SJSA1 (cell line): ENCODE measurements around the gene MAP3K6. TPM values are rescaled to one million over a fixed set of nuclear protein-coding genes. Genes with fewer than 3 reads are reported as not detected.

ENCODE experiments used
- DNase-seq, 2 experiments: peaks; one replicate each; pipeline ENCODE4 v3.0.0-alpha.2; 2015 to 2020; ENCODE audit warnings: low spot score in 2 of 2, low read depth in 1 of 2
- H3K27ac ChIP-seq: fragments of 250-450 bp; sonication (Bioruptor Pico); 2 replicates; pipeline ENCODE4 v1.5.1; 2020; ENCODE audit warnings: mild to moderate bottlenecking, moderate library complexity
- H3K27me3 ChIP-seq: fragments of 250-450 bp; sonication (Bioruptor Pico); replicated peaks from 2 replicates; pipeline ENCODE4 v1.5.1; 2020; ENCODE audit warnings: mild to moderate bottlenecking, moderate library complexity
- H3K36me3 ChIP-seq: fragments of 250-450 bp; sonication (Bioruptor Pico); 2 replicates; pipeline ENCODE4 v1.5.1; 2020; ENCODE audit warnings: mild to moderate bottlenecking
- H3K4me1 ChIP-seq: fragments of 250-450 bp; sonication (Bioruptor Pico); replicated peaks from 2 replicates; pipeline ENCODE4 v1.6.1; 2021; ENCODE audit warnings: mild to moderate bottlenecking
- H3K4me3 ChIP-seq: fragments of 250-450 bp; sonication (Bioruptor Pico); 2 replicates; pipeline ENCODE4 v1.5.1; 2020; ENCODE audit warnings: mild to moderate bottlenecking
- H3K9me3 ChIP-seq: fragments of 250-450 bp; sonication (Bioruptor Pico); replicated peaks from 2 replicates; pipeline ENCODE4 v1.5.1; 2020; ENCODE audit warnings: mild to moderate bottlenecking
- total RNA-seq: library from RNA; depleted of rRNA; stranded (reverse); fragments of >200 nt; shearing (Covaris generic); gene quantifications from 2 replicates; pipeline ENCODE4 v1.2.3, GENCODE V29; 2014; rRNA removed

Gene MAP3K6
- total RNA-seq, 1 experiment from 2014 or later, result 16.6 TPM

DNA sequence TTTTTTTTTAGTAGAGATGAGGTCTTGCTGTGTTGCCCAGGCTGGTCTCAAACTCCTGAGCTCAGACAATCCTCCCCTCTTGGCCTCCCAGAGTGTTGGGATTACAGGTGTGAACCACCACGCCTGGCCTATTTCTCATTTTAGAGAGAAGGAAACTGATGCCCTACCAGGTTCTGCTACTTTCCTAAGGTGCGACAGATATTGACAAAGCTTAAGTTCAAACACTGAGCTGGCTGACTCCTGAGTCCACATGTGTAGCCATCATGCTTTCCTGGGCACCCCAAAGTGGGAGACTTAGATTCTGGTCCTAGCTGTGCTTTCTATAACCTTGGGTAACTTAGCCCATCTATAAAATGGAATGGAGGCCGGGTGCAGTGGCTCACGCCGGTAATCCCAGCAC, 49.9 kb downstream of the MAP3K6 start:
- H3K27me3 ChIP-seq, result peaks cover 4% of the 10 kb centered on the region
- no peaks in the 10 kb centered on the region for H3K9me3 ChIP-seq
- no peak overlapping the region for H3K4me3 ChIP-seq

DNA sequence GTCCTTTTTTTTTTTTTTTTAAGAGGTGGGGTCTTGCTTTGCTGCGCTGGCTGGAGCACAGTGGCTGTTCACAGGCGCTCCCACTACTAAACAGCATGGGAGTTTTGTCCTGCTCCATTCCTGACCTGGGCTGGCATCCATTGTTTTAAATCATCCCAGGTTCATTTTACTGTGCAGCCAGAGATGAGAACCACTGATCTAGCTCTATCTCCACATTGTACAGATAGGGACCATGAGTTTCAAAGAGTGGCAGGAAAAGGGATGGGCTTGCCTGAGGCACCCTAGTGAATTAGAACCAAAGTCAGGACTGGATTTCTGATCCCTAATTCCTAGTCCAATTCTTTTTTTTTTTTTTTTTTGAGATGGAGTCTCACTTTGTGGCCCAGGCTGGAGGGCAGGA, 52.0 kb downstream of the MAP3K6 start:
- Histone ChIP-seq H3K4me1 (no peaks in the 10 kb centered on the region), H3K9me3 (no peaks in the 10 kb centered on the region), H3K36me3 (no peaks in the 10 kb centered on the region), H3K27ac (no peak overlapping the region), H3K4me3 (no peak overlapping the region), H3K27me3 (peaks cover 7% of the 10 kb centered on the region)
- no peak for DNase-seq

More for the DNA sequence above, 49.9 kb downstream of the MAP3K6 start:
- H3K27ac ChIP-seq, result no peak overlapping the region
- no peak for DNase-seq
- no peaks in the 10 kb centered on the region for H3K36me3 ChIP-seq
- H3K4me1 ChIP-seq, result 0 out of 2 replicates have a peak, but pooled peaks cover 5% of the 10 kb centered on the region

DNA sequence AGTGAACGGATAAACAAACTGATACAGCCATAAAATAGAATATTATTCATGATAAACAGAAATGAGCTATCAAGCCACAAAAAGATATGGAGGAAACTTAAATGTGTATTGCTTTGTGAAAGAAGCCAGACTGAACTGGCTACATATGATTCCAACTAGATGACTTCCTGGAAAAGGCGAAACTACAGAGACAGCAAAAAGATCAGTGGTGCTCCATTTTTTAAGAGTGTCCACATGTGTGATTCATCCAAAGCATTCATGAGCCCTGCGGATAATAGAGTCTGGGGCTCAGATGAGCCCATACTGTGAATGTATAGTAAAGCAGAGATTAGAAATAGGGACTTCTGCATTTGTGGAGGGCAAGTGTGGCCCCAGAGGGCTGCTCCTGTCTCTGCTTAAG, 52.6 kb downstream of the MAP3K6 start:
- Histone ChIP-seq H3K4me1 (no peaks in the 10 kb centered on the region), H3K36me3 (no peaks in the 10 kb centered on the region), H3K27ac (no peak overlapping the region), H3K4me3 (no peak overlapping the region), H3K9me3 (no peaks in the 10 kb centered on the region), H3K27me3 (peaks cover 7% of the 10 kb centered on the region)
- no peak for DNase-seq

DNA sequence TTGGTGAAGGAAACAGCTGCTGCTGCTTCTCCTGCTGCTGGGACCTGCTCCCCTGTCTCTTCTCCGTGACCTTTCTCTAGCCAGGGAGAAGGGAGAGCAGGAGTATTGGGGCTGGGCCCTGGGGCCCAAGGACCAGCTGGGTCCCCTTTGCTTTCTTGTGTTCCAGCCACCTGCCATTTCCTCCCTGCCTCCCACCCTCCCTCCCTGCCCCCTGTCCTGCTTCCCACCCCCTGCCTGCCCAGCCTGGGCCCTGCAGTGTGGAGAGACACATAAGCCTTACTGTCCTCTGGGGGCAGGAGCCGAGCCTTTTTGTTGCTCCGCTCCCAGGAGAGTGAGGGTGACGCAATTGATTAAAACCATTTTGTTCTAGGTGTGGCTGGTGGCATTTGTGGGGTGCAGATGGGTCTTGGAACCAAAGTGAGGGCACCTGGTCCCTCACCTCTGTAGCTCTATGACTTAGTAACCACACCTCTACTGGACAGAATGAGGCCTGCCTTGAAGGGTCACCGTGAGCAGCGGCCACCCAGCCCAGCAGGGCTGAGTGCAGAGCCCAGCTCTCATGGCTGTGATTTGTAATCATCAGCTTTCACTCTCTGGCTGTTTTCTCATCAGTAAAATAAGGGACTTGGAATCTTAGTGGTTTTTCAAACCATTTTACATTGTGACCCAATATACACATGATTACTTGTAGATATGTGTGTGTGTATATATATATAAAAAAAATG, 58.7 kb downstream of the MAP3K6 start:
- H3K36me3 ChIP-seq, result no peaks in the 10 kb centered on the region
- H3K27me3 ChIP-seq, result 0 out of 2 replicates have a peak, but pooled peaks cover 4% of the 10 kb centered on the region
- H3K4me3 ChIP-seq, result no peak overlapping the region
- no peaks in the 10 kb centered on the region for H3K9me3 ChIP-seq
- H3K4me1 ChIP-seq, result no peaks in the 10 kb centered on the region
- no peak overlapping the region for H3K27ac ChIP-seq
- no peak for DNase-seq

DNA sequence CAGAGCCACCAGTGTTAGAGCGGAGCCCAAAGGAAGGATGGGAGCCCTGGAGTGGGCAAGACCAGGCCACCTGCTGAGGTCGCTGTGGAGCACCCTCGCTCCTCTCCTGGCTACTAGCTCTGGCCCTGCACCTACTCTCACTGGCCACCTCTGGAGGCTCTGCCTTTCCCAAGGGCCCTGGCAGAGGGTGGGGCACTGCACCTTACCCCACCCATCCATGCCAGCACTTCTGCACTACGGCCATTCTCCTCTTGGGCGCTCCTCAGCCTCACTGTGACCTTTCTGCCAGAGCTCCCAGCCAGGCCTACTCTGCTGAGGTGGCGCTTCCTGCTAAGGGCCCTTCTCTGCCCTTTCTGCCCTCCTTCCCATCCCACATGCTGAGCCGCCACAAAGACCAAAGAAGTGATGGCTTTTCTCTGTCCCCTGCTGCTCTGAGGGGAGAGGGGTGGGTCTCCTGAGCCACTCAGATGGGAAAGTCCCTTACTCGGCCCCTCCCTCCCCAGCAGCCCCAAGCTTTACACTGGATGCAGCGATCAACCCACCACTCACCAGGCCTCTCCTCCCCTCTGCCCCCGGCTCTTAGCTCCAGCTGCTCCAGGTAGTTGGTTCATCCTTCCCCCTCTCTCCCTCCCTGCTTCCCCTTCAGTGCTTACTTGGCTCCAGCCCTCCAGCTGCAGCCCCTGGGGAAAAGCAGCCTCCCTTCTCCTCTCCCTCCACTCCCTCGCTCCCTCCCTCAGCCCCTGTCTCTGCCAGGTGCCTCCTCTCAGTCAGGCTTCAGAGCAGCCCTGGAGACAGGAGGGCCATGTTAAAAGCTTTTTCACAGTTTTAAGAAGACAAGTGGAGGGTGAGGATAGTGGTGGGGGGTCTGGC, 59.6 kb downstream of the MAP3K6 start:
- H3K9me3 ChIP-seq, result no peaks in the 10 kb centered on the region
- no peaks in the 10 kb centered on the region for H3K4me1 ChIP-seq
- no peak overlapping the region for H3K27ac ChIP-seq
- H3K36me3 ChIP-seq, result no peaks in the 10 kb centered on the region
- no peak overlapping the region for H3K4me3 ChIP-seq
- 0 out of 2 replicates have a peak, but pooled peaks cover 4% of the 10 kb centered on the region for H3K27me3 ChIP-seq
- no peak for DNase-seq

DNA sequence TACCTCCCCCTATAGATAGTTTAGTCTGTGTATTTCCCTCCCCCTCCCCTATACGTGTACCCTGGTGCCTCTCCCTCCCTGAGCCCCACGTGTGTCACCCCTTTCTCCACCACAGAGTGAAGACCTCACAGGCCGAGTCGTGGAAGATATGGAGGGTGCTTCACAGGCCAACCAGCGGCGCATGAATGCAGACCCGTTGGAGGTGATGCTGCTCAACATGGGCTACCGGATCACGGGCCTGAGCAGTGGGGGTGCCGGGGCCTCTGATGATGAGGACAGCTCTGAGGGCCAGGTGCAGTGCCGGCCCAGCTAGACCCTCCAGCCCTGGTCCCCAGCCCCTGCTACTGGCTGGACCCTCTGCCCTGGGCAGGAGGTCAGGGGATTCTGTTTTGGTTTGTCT, 60.7 kb downstream of the MAP3K6 start:
- Histone ChIP-seq H3K4me1 (peaks cover 2% of the 10 kb centered on the region), H3K27me3 (no peaks in the 10 kb centered on the region), H3K27ac (no peak overlapping the region), H3K36me3 (0 out of 2 replicates have a peak, but pooled peaks cover 8% of the 10 kb centered on the region), H3K4me3 (no peak overlapping the region), H3K9me3 (no peaks in the 10 kb centered on the region)
- DNase-seq, result no peak

Other genes starting within 250 kb of the MAP3K6 start
- 4.1 and 4.7 TPM in 2 replicates for gene SLC9A1, start 211.8 kb downstream of the MAP3K6 start, total RNA-seq
- 5.6 and 11.9 TPM in 2 replicates for gene WDTC1, start 132.3 kb downstream of the MAP3K6 start, total RNA-seq
- 26.7 and 39.3 TPM in 2 replicates for gene TMEM222, start 44.8 kb downstream of the MAP3K6 start, total RNA-seq
- gene SYTL1, start 24.9 kb downstream of the MAP3K6 start, total RNA-seq, result 0.22 and 1.1 TPM in 2 replicates
- gene FCN3, start 7.9 kb upstream of the MAP3K6 start, total RNA-seq, result not detected in 2 replicates
- not detected in 2 replicates for gene CD164L2, start 16.4 kb upstream of the MAP3K6 start, total RNA-seq
- gene GPR3, start 25.7 kb upstream of the MAP3K6 start, total RNA-seq, result 0.38 and 1.4 TPM in 2 replicates
- gene WASF2, start 123.2 kb upstream of the MAP3K6 start, total RNA-seq, result 16.4 and 19.2 TPM in 2 replicates
- gene AHDC1, start 237.2 kb upstream of the MAP3K6 start, total RNA-seq, result 2.9 and 4.1 TPM in 2 replicates